Measurements from ENCODE around the gene EDEM2.
"Not testable (repeated sequence)": the region's sequence is repeated elsewhere in the genome, so short reads cannot be mapped to it uniquely, and the experiment has no call there.

Gene EDEM2

GRCh38 chr20:35187584-35188190, 40.6 kb upstream of the EDEM2 start:
- Histone ChIP-seq H3K79me2 (ENCODE audit: low read length) (no peaks in the 10 kb centered on the region), H3F3A (ENCODE audit: insufficient read depth, low read length) (no peaks in the 10 kb centered on the region), H3K4me2 (ENCODE audit: low read depth, low read length) (no peak overlapping the region), H3K9ac (ENCODE audit: low read length) (no peak overlapping the region), H3K4me1 (ENCODE audit: low read length) (no peaks in the 10 kb centered on the region), H3K9me3 (replicated peaks; ENCODE audit: insufficient read depth, low read length) (no peaks in the 10 kb centered on the region), H3K36me3 (replicated peaks; ENCODE audit: insufficient read depth, low read length) (no peaks in the 10 kb centered on the region), H4K20me1 (ENCODE audit: insufficient read depth, low read length) (no peaks in the 10 kb centered on the region), H3K4me3 (ENCODE audit: low read length) (no peak overlapping the region), H3K27me3 (replicated peaks; ENCODE audit: insufficient read depth, low read length) (no peaks in the 10 kb centered on the region), H3K27ac (ENCODE audit: low read length) (no peak overlapping the region), H2AFZ (ENCODE audit: low read length) (no peak overlapping the region), H3K9me2 (replicated peaks; ENCODE audit: insufficient read depth, low read length) (no peaks in the 10 kb centered on the region)
- no peak for DNase-seq
- no peak for TF ChIP-seq CTCF (IDR thresholded peaks at IDR 0.05; ENCODE audit: low read length)
- TF ChIP-seq EZH2phosphoT487 (IDR thresholded peaks at IDR 0.05; ENCODE audit: low read length): no peak
- no peak for TF ChIP-seq EZH2 (optimal IDR thresholded peaks at IDR 0.05; ENCODE audit: low read depth, low read length)

GRCh38 chr20:35186691-35187289, 39.7 kb upstream of the EDEM2 start:
- not testable (repeated sequence) for H3K79me2 ChIP-seq (ENCODE audit: low read length); H4K20me1 ChIP-seq (ENCODE audit: insufficient read depth, low read length); H3F3A ChIP-seq (ENCODE audit: insufficient read depth, low read length); H3K9me3 ChIP-seq (replicated peaks; ENCODE audit: insufficient read depth, low read length); H3K4me1 ChIP-seq (ENCODE audit: low read length); H2AFZ ChIP-seq (ENCODE audit: low read length); DNase-seq; H3K4me3 ChIP-seq (ENCODE audit: low read length); H3K9ac ChIP-seq (ENCODE audit: low read length); H3K9me2 ChIP-seq (replicated peaks; ENCODE audit: insufficient read depth, low read length); H3K27me3 ChIP-seq (replicated peaks; ENCODE audit: insufficient read depth, low read length); H3K4me2 ChIP-seq (ENCODE audit: low read depth, low read length); H3K36me3 ChIP-seq (replicated peaks; ENCODE audit: insufficient read depth, low read length); H3K27ac ChIP-seq (ENCODE audit: low read length)

GRCh38 chr20:35181731-35182130, 34.6 kb upstream of the EDEM2 start:
- Histone ChIP-seq H4K20me1 (ENCODE audit: insufficient read depth, low read length) (no peaks in the 10 kb centered on the region), H3K4me2 (ENCODE audit: low read depth, low read length) (no peak overlapping the region)

More at GRCh38 chr20:35181731-35182130, 34.6 kb upstream of the EDEM2 start:
- no peak overlapping the region for H3K4me3 ChIP-seq (ENCODE audit: low read length)
- TF ChIP-seq EZH2 (optimal IDR thresholded peaks at IDR 0.05; ENCODE audit: low read depth, low read length) (no peak), EZH2phosphoT487 (IDR thresholded peaks at IDR 0.05; ENCODE audit: low read length) (no peak), CTCF (IDR thresholded peaks at IDR 0.05; ENCODE audit: low read length) (no peak)
- no peaks in the 10 kb centered on the region for H3K79me2 ChIP-seq (ENCODE audit: low read length)
- no peak for DNase-seq
- no peaks in the 10 kb centered on the region for H3K9me3 ChIP-seq (replicated peaks; ENCODE audit: insufficient read depth, low read length)
- no peaks in the 10 kb centered on the region for H3K4me1 ChIP-seq (ENCODE audit: low read length)
- no peak overlapping the region for H2AFZ ChIP-seq (ENCODE audit: low read length)
- no peak overlapping the region for H3K27ac ChIP-seq (ENCODE audit: low read length)
- no peak overlapping the region for H3K9ac ChIP-seq (ENCODE audit: low read length)
- no peaks in the 10 kb centered on the region for H3K36me3 ChIP-seq (replicated peaks; ENCODE audit: insufficient read depth, low read length)
- H3K27me3 ChIP-seq (replicated peaks; ENCODE audit: insufficient read depth, low read length): no peaks in the 10 kb centered on the region
- no peaks in the 10 kb centered on the region for H3K9me2 ChIP-seq (replicated peaks; ENCODE audit: insufficient read depth, low read length)
- no peaks in the 10 kb centered on the region for H3F3A ChIP-seq (ENCODE audit: insufficient read depth, low read length)
